Stimulated activated CD8-positive, alpha-beta memory T cell treated with anti-CD3 and anti-CD28 coated beads, Interleukin-15, amount 100 ng/mL, for 48 hours (primary cell): ENCODE data around the gene OR6K3.

Experiments used
- DNase-seq, 2 donors: peaks; one replicate each; pipeline ENCODE4 v3.0.0-alpha.2; 2020; ENCODE audit warnings: low read depth in 2 of 2

Gene OR6K3

DNA sequence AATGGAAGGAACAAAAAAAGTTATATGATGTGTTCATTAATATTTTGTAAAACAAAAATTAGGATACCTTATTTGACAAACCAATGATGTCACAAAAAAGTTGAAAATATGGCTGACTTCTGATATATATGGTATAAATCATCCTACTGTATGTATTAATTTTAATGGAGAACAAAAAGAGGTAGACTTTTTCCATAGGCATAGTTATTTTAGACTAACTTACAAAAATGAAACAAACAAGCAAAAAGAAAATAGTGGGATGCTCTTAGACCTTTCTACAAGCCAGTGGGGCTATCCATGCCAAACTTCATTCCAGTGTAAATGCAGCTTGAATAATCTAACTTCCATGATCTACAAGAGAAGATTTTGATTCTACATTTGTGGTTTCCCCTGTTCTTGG lies 33.5 kb downstream of the OR6K3 start:
- DNase-seq = no peak

DNA sequence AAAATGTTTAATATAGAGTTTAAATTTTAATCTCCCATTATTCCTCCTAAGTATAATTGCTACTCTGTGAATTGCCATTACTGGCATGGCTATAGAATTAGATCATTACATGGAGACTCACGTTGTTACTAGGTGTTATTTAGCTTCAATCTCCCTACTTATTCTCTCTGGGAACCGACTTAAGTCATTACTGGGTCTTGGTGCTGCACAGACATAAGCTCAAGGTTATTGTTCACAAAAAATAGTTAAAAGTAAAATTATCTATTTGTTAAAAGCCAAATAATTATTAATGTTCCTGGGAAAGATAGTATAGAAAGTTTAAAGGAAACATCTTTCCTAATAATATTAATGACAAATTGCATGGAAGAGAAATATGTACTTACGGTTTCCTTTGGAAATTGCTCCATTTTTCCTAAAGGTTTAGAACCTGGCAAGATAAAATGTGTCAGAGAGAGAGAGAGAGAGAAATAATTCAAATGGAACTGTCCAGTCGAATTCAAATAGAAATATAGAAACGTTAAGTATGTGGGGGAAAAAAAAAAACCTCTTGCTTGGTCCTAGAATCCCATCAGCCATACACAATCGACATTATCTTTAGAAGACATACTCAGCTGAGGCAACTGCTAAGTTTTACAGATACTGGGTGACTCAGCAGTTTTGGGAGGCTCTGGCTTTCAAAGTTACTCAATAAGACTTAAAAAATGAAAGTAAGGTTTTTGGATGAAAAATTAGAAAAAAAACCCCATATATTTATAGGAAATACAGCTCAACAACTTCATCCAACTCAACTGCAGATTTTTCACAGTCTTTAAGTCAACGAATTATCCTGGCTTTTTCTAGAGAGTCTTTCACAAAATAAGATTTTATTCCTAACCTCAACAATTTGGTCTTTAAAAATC lies 34.2 kb downstream of the OR6K3 start, which contains the start of gene SPTA1:
TSS of gene SPTA1 (minus strand) at position 605 of the 899 bp plus-strand sequence. CDS start at position 407, 198 bp downstream.
- DNase-seq = no peak

DNA sequence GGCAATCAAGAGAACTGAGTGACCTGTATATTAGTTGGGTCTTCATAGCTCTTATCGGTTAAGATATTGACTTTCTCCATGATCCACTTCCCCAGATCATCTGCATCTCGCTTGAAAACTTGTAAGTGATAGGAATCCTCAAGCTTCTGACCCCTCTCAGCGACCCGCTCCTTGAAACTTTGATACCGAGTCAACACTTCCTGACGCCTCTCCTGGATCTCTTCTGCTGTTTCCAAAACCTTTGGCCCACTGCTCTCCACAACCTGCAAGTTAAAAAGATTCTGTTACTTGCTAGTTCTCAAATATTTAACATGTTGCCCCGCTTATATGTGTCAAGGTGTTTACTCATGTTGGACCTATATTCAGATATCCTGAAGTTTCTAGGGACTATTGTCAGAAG lies 35.4 kb downstream of the OR6K3 start:
- no peak for DNase-seq

DNA sequence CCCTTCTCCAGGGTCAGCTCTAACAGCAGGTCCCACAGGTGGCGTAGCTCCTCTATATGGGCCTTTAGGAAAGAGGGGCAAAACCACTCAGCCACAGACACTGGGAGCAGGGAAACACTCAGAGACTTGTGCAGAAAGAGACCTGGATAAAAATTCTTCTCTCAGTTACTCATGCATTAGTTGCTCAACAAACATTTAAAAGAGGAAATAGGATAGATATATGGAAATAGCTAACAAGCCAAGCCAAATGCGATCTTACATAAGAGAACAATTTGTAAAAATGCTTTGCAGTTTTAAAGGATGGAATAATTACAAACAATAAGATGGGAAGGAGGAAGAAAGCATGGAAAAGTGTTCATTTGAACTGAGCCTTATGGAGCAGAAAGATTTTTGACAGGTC lies 38.9 kb downstream of the OR6K3 start:
- no peak for DNase-seq

DNA sequence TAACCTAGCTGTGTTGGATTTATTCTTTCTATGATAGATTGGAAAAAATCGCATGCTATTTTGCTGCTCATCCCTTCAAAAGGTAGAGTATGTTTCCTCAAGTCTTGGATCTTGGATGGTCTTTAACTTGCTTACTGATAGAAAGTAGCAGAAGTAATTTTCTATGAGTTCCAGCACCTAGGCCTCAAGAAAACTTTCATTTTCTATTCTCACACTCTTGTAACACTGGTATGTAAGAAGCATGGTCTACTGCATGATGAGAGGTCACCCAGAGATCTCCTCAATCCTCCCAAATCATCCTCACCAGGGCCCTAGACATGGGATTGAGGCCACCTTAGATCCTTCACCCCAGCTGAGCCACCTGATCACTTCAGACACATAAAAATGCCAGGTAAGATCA lies 41.2 kb downstream of the OR6K3 start:
- no peak for DNase-seq

DNA sequence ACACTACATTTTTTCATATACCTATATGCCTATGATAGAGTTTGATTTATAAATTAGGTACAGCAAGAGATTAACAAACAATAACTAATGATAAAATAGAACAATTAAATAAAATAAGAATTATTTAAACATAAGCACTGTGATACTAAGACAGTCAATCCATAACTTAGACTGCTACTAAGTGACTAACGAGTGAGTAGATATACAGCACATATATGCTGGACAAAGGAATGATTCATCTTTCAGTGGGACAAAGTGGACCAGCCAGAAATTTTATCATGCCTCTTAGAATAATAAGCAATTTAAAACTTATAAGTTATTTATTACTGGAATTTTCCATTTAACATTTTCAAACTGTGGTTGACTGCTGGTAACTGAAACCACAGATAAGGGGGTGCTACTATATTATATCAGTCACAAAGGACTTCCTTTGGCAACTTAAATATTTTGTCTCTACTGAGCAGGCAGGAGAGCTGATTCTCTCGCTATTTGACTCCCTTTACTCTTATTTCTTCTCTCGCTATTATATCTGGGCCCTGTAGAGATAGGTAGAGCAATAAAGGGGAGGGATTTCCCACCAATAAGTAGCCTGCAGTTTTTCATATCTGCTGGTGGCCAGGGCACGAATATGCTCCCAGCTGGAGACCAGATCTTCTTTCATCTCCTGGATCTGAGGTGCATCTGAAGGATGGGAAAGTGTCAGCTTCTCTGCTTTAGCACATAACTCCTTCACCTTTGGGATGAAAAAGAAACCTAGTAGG lies 44.8 kb downstream of the OR6K3 start:
- no peak for DNase-seq

DNA sequence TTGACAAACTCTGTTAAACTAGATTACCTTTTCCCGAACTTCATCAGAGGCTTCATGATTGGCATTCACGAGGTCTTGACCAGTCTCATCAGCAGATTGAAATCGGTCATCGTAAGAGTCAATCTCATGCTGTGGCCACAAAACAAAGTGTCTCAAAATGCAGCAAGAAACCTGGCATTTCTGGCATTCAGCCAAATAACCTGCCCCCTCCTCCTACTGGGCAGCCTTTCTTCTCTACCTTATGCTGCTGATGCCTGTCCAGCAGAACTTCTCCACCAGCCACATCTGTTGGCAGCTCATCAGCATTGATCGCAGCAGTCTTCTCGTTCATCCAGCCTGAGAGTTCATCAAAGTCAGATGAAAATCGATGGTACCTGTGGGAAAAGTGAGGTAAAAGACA lies 46.2 kb downstream of the OR6K3 start:
- no peak for DNase-seq
